WI38 (cell line): ENCODE results near the gene PACC1.
"Not testable (repeated sequence)": the region's sequence is repeated elsewhere in the genome, so short reads cannot be mapped to it uniquely, and the experiment has no call there.

Source experiments
- H3K4me3 ChIP-seq: 2 replicates; pipeline ENCODE4 v1.5.1; 2011; ENCODE audit warnings: low read depth, mild to moderate bottlenecking, control low read depth, low read length
- CTCF ChIP-seq: IDR thresholded peaks from 2 replicates; pipeline ENCODE4 v1.5.1; 2012; ENCODE audit warnings: low read depth, mild to moderate bottlenecking, control low read depth, low read length

Gene PACC1

GRCh38 chr1:212412374-212412773, 2.3 kb downstream of the PACC1 start:
- no peak for TF ChIP-seq CTCF
- H3K4me3 ChIP-seq: no peak overlapping the region

GRCh38 chr1:212410231-212410820, 4.4 kb downstream of the PACC1 start:
- no peak overlapping the region for H3K4me3 ChIP-seq
- no peak for TF ChIP-seq CTCF

- H3K4me3 ChIP-seq: no peak overlapping the region
- TF ChIP-seq CTCF: no peak
Observed at GRCh38 chr1:212402666-212403321, 11.9 kb downstream of the PACC1 start.

- TF ChIP-seq CTCF: no peak
- H3K4me3 ChIP-seq: no peak overlapping the region
Observed at GRCh38 chr1:212401838-212402582, 12.7 kb downstream of the PACC1 start.

GRCh38 chr1:212401042-212401441, 13.6 kb downstream of the PACC1 start:
- no peak overlapping the region for H3K4me3 ChIP-seq
- TF ChIP-seq CTCF: no peak

- no peak for TF ChIP-seq CTCF
- H3K4me3 ChIP-seq: no peak overlapping the region
Observed at GRCh38 chr1:212397171-212397570, 17.5 kb downstream of the PACC1 start.

- no peak for TF ChIP-seq CTCF
- H3K4me3 ChIP-seq: no peak overlapping the region
Observed at GRCh38 chr1:212396638-212397037, 18.0 kb downstream of the PACC1 start.

GRCh38 chr1:212395678-212396437, 18.8 kb downstream of the PACC1 start:
- not testable (repeated sequence) for H3K4me3 ChIP-seq
